Progenitor cell of endocrine pancreas (in vitro differentiated cells): ENCODE results near the gene ZBTB46. TPM values are rescaled to one million over a fixed set of nuclear protein-coding genes. Genes with fewer than 3 reads are reported as not detected.

Experiments
- DNase-seq: peaks from one replicate; pipeline ENCODE4 v3.0.0; 2021; ENCODE audit warnings: low spot score; ENCODE audit not compliant: unreplicated experiment
- H3K27ac Mint-ChIP-seq: 2 replicates; pipeline ENCODE4 v1.8.0; 2021; ENCODE audit warnings: mild to moderate bottlenecking, moderate library complexity, mixed read lengths
- H3K27me3 Mint-ChIP-seq: 2 replicates; pipeline ENCODE4 v1.8.0; 2021; ENCODE audit warnings: mixed read lengths
- H3K36me3 Mint-ChIP-seq: 2 replicates; pipeline ENCODE4 v1.8.0; 2022; ENCODE audit warnings: mixed read lengths; ENCODE audit not compliant: insufficient read depth
- H3K4me1 Mint-ChIP-seq: 2 replicates; pipeline ENCODE4 v1.8.0; 2021; ENCODE audit warnings: low read depth, mixed read lengths
- H3K4me3 Mint-ChIP-seq: 2 replicates; pipeline ENCODE4 v1.8.0; 2021; ENCODE audit warnings: low read depth, mild to moderate bottlenecking, moderate library complexity, mixed read lengths
- H3K9me3 Mint-ChIP-seq: 2 replicates; pipeline ENCODE4 v1.8.0; 2021; ENCODE audit warnings: low read depth, mixed read lengths
- CTCF ChIP-seq: fragments of 200-600 bp; sonication (generic); IDR thresholded peaks from one replicate; pipeline ENCODE4 v1.5.0; 2021; ENCODE audit warnings: antibody characterized with exemption, mild to moderate bottlenecking; ENCODE audit not compliant: unreplicated experiment
- total RNA-seq: library from RNA; stranded (reverse); gene quantifications from 2 replicates; pipeline ENCODE4 v1.2.1, GENCODE V29; 2021

ZBTB46 gene
- total RNA-seq, 1 donor from 2014 or later = 31.2 TPM

GRCh38 chr20:63738687-63739129 is 92.4 kb downstream of the ZBTB46 start:
- TF ChIP-seq CTCF = peak; percentile 13
- Mint-ChIP-seq H3K9me3 (no peaks in the 10 kb centered on the region), H3K27ac (no peak overlapping the region), H3K36me3 (peaks cover 14% of the 10 kb centered on the region), H3K4me3 (no peak overlapping the region), H3K4me1 (no peaks in the 10 kb centered on the region), H3K27me3 (peaks cover 6% of the 10 kb centered on the region)
- no peak for DNase-seq

- Mint-ChIP-seq H3K4me3 (no peak overlapping the region), H3K27me3 (peaks cover 6% of the 10 kb centered on the region), H3K4me1 (no peaks in the 10 kb centered on the region), H3K36me3 (peaks cover 17% of the 10 kb centered on the region), H3K27ac (no peak overlapping the region), H3K9me3 (no peaks in the 10 kb centered on the region)
- TF ChIP-seq CTCF = no peak
- no peak for DNase-seq
Observed at GRCh38 chr20:63737945-63738686, 92.9 kb downstream of the ZBTB46 start.

GRCh38 chr20:63737695-63737944 is 93.4 kb downstream of the ZBTB46 start:
- Mint-ChIP-seq H3K36me3 (peaks cover 17% of the 10 kb centered on the region), H3K9me3 (no peaks in the 10 kb centered on the region), H3K4me3 (no peak overlapping the region), H3K27me3 (peaks cover 6% of the 10 kb centered on the region), H3K27ac (no peak overlapping the region), H3K4me1 (no peaks in the 10 kb centered on the region)
- no peak for TF ChIP-seq CTCF
- no peak for DNase-seq

- Mint-ChIP-seq H3K4me1 (no peaks in the 10 kb centered on the region), H3K9me3 (no peaks in the 10 kb centered on the region), H3K4me3 (no peak overlapping the region), H3K27ac (no peak overlapping the region), H3K36me3 (peaks cover 17% of the 10 kb centered on the region), H3K27me3 (peaks cover 6% of the 10 kb centered on the region)
- no peak for TF ChIP-seq CTCF
- DNase-seq = no peak
Observed at GRCh38 chr20:63736893-63737694, 94.0 kb downstream of the ZBTB46 start.

- peaks cover 17% of the 10 kb centered on the region for H3K36me3 Mint-ChIP-seq
- H3K27me3 Mint-ChIP-seq = peaks cover 6% of the 10 kb centered on the region
- TF ChIP-seq CTCF = no peak
- no peaks in the 10 kb centered on the region for H3K4me1 Mint-ChIP-seq
- no peak within 1 kb of the TSS for H3K4me3 Mint-ChIP-seq
- DNase-seq = no peak
- H3K27ac Mint-ChIP-seq = peak within 1 kb of the TSS; percentile 37
- H3K9me3 Mint-ChIP-seq = no peaks in the 10 kb centered on the region
Observed at GRCh38 chr20:63735859-63736718, 95.0 kb downstream of the ZBTB46 start, which contains the start of gene LIME1. TSS of gene LIME1 (plus strand) at chr20:63736664. CDS start at chr20:63737550, 886 bp downstream.
